HepG2 (cell line): ENCODE results near the gene SCAF8. TPM values are rescaled to one million over a fixed set of nuclear protein-coding genes. Genes with fewer than 3 reads are reported as not detected.

Experiments used
- CREB1 ChIP-seq, 2 experiments: fragments of 450-650 bp in 1 of 2; IDR thresholded peaks; 2 replicates each; pipeline ENCODE4 v1.6.1; 2016 to 2017; ENCODE audit warnings: control low read depth in 1 of 2, mild to moderate bottlenecking in 1 of 2, missing compliant biosample characterization in 1 of 2, missing genetic modification characterization in 1 of 2
- ISL2 ChIP-seq: sonication (generic); formaldehyde crosslinking; IDR thresholded peaks from 2 replicates; pipeline ENCODE4 v1.5.0; 2020; ENCODE audit warnings: missing genetic modification reagents
- KDM2A ChIP-seq: sonication (generic); formaldehyde crosslinking; IDR thresholded peaks from 2 replicates; pipeline ENCODE4 v1.4.0; 2020; ENCODE audit warnings: low read depth, missing genetic modification reagents, borderline replicate concordance
- PATZ1 ChIP-seq: sonication (generic); formaldehyde crosslinking; IDR thresholded peaks from 2 replicates; pipeline ENCODE4 v1.4.0; 2020; ENCODE audit warnings: missing genetic modification reagents
- RFX3 ChIP-seq: IDR thresholded peaks from 2 replicates; pipeline ENCODE4 v1.6.1; 2016; ENCODE audit warnings: missing biosample characterization, missing genetic modification reagents
- TP53 ChIP-seq: sonication (generic); formaldehyde crosslinking; conservative IDR thresholded peaks from 2 replicates; pipeline ENCODE4 v1.4.0; 2020; ENCODE audit warnings: missing genetic modification reagents
- ZMYM4 ChIP-seq: sonication (generic); formaldehyde crosslinking; IDR thresholded peaks from 2 replicates; pipeline ENCODE4 v1.8.1; 2023; ENCODE audit warnings: mild to moderate bottlenecking, missing genetic modification reagents
- ZNF3 ChIP-seq: IDR thresholded peaks from 2 replicates; pipeline ENCODE4 v1.7.0; 2017; ENCODE audit warnings: inconsistent platforms
- ZNF326 ChIP-seq: sonication (generic); formaldehyde crosslinking; IDR thresholded peaks from 2 replicates; pipeline ENCODE4 v1.4.0; 2020; ENCODE audit warnings: missing genetic modification reagents, borderline replicate concordance
- ZNF530 ChIP-seq: sonication (generic); formaldehyde crosslinking; IDR thresholded peaks from 2 replicates; pipeline ENCODE4 v1.5.0; 2020; ENCODE audit warnings: low read depth, mild to moderate bottlenecking, missing genetic modification reagents
- ZNF660 ChIP-seq: sonication (generic); formaldehyde crosslinking; IDR thresholded peaks from 2 replicates; pipeline ENCODE4 v1.5.1; 2020; ENCODE audit warnings: mild to moderate bottlenecking, low read depth, missing genetic modification reagents, borderline replicate concordance
- ZNF713 ChIP-seq: sonication (generic); formaldehyde crosslinking; IDR thresholded peaks from 2 replicates; pipeline ENCODE4 v1.4.0; 2020; ENCODE audit warnings: mild to moderate bottlenecking, missing genetic modification reagents
- ZNF784 ChIP-seq: sonication (generic); formaldehyde crosslinking; IDR thresholded peaks from 2 replicates; pipeline ENCODE4 v1.5.1; 2020; ENCODE audit warnings: missing genetic modification reagents, mild to moderate bottlenecking, borderline replicate concordance
- polyA plus RNA-seq, 8 experiments: library from polyadenylated mRNA; depleted of rRNA in 3 of 8; stranded (reverse) in 7 of 8; unstranded in 1 of 8; fragments of >200 nt; fragmentation: Illumina TruSeq in 4 of 8; extraction: Trizol in 4 of 8; gene quantifications; 2 replicates each; pipeline versions ENCODE4 v1.2.1 to v1.2.3, GENCODE V29; 2011 to 2016; ENCODE audit warnings: low read depth in 4 of 8, missing spikeins in 1 of 8, mixed read lengths in 1 of 8; ENCODE audit not compliant: insufficient read depth in 1 of 8
- total RNA-seq, 5 experiments: library from RNA; depleted of rRNA; stranded (reverse); fragments of >200 nt; fragmentation: Illumina TruSeq; extraction: Trizol; gene quantifications; 2 replicates each; pipeline ENCODE4 v1.2.3, GENCODE V29; 2016; ENCODE audit warnings: low read depth in 1 of 5
- TF ChIP-seq, protein P1 (sequence below), 2 experiments: sonication (generic) in 1 of 2; formaldehyde crosslinking in 1 of 2; IDR thresholded peaks; 2 replicates each; pipeline versions ENCODE4 v1.4.0 to v1.6.1; 2016 to 2020; ENCODE audit warnings: borderline replicate concordance in 1 of 2, low read depth in 1 of 2, mild to moderate bottlenecking in 1 of 2, missing genetic modification reagents in 1 of 2
- TF ChIP-seq, protein P2 (sequence below): IDR thresholded peaks from 2 replicates; pipeline ENCODE4 v1.6.1; 2016; ENCODE audit warnings: low read depth, missing genetic modification reagents, missing compliant biosample characterization

SCAF8 gene
- total and polyA plus RNA-seq, 2 of the 13 experiments (the other 11 are each of a cell fraction or from before 2014, with no cell fraction given), result 15.3 to 40.8 TPM

DNA sequence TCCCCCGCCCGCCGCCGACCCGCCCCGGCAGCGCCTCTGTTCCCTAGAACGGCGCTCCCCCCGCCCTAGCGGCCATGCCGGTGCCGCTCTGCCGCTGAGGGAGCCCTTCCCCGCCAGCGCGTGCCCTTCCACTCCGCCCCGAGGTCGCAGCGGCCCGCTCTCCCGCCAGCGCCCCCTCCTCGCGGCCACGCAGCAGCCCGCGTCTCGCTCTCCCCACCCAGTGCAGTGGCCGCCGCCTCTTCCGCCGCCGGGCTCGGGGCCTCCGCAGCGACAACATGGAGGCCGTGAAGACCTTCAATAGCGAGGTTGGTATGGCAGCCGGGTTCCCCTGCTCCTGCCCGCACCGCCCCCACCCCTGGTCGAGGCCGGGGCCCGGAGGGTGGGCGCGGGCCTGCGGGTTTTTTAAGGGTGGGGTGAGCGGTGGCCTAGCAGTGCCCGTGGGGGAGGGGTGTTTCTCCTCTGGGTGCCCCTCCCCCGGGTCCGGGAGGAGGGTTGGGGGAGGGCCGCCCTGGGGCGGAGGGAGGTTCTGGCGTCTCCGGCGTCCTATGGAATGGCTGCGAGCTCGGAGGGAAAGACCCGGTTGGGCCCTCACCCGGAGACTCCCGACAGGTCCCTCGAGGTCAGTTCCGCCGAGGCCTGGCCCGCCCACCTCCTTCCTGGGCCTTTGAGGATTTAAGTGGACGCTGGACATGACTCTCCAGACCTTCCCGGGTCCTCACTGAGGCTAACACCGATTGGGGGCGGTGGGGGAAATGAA, 588 bp downstream of the SCAF8 start (continued):
- no peak for TF ChIP-seq ZNF660 (CRISPR knock-in tag)
- no peak for TF ChIP-seq ZNF3
- no peak for TF ChIP-seq ZNF713 (CRISPR knock-in tag)
- TF ChIP-seq, protein P1, sequence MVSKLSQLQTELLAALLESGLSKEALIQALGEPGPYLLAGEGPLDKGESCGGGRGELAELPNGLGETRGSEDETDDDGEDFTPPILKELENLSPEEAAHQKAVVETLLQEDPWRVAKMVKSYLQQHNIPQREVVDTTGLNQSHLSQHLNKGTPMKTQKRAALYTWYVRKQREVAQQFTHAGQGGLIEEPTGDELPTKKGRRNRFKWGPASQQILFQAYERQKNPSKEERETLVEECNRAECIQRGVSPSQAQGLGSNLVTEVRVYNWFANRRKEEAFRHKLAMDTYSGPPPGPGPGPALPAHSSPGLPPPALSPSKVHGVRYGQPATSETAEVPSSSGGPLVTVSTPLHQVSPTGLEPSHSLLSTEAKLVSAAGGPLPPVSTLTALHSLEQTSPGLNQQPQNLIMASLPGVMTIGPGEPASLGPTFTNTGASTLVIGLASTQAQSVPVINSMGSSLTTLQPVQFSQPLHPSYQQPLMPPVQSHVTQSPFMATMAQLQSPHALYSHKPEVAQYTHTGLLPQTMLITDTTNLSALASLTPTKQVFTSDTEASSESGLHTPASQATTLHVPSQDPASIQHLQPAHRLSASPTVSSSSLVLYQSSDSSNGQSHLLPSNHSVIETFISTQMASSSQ (IDR thresholded peaks at IDR 0.05; ENCODE audit: low read depth), result no peak
- TF ChIP-seq, protein P1 (CRISPR knock-in tag; IDR thresholded peaks at IDR 0.05; ENCODE audit: borderline replicate concordance), result peak; percentile 36; the same call in 1 of the 2 replicates
- peak; percentile 42 for TF ChIP-seq ISL2 (CRISPR knock-in tag)
- no peak for TF ChIP-seq ZNF326 (CRISPR knock-in tag)
- no peak for TF ChIP-seq RFX3 (CRISPR knock-in tag)
- peak; percentile 50 for TF ChIP-seq CREB1 (IDR thresholded peaks at IDR 0.05)
- peak; percentile 93 for TF ChIP-seq CREB1 (CRISPR knock-in tag; IDR thresholded peaks at IDR 0.05)
- TF ChIP-seq PATZ1, result peak; percentile 83
- peak; percentile 88 for TF ChIP-seq ZMYM4 (CRISPR knock-in tag)
- no peak for TF ChIP-seq ZNF530 (CRISPR knock-in tag)
- TF ChIP-seq, protein P2, sequence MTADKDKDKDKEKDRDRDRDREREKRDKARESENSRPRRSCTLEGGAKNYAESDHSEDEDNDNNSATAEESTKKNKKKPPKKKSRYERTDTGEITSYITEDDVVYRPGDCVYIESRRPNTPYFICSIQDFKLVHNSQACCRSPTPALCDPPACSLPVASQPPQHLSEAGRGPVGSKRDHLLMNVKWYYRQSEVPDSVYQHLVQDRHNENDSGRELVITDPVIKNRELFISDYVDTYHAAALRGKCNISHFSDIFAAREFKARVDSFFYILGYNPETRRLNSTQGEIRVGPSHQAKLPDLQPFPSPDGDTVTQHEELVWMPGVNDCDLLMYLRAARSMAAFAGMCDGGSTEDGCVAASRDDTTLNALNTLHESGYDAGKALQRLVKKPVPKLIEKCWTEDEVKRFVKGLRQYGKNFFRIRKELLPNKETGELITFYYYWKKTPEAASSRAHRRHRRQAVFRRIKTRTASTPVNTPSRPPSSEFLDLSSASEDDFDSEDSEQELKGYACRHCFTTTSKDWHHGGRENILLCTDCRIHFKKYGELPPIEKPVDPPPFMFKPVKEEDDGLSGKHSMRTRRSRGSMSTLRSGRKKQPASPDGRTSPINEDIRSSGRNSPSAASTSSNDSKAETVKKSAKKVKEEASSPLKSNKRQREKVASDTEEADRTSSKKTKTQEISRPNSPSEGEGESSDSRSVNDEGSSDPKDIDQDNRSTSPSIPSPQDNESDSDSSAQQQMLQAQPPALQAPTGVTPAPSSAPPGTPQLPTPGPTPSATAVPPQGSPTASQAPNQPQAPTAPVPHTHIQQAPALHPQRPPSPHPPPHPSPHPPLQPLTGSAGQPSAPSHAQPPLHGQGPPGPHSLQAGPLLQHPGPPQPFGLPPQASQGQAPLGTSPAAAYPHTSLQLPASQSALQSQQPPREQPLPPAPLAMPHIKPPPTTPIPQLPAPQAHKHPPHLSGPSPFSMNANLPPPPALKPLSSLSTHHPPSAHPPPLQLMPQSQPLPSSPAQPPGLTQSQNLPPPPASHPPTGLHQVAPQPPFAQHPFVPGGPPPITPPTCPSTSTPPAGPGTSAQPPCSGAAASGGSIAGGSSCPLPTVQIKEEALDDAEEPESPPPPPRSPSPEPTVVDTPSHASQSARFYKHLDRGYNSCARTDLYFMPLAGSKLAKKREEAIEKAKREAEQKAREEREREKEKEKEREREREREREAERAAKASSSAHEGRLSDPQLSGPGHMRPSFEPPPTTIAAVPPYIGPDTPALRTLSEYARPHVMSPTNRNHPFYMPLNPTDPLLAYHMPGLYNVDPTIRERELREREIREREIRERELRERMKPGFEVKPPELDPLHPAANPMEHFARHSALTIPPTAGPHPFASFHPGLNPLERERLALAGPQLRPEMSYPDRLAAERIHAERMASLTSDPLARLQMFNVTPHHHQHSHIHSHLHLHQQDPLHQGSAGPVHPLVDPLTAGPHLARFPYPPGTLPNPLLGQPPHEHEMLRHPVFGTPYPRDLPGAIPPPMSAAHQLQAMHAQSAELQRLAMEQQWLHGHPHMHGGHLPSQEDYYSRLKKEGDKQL (CRISPR knock-in tag), result no peak
- no peak; the same call in 1 of the 2 replicates for TF ChIP-seq ZNF784 (CRISPR knock-in tag)
- peak; percentile 71; the same call in 1 of the 2 replicates for TF ChIP-seq KDM2A
- TF ChIP-seq TP53 (CRISPR knock-in tag), result no peak
